ENCODE results near the gene NDUFB6. TPM values are rescaled to one million over a fixed set of nuclear protein-coding genes. Genes with fewer than 3 reads are reported as not detected.

Gene NDUFB6
- total and polyA plus RNA-seq, 9 of the 15 experiments (the other 6 are each of a cell fraction or from before 2014, with no cell fraction given): 26.5 to 88.1 (median 64.0) TPM

DNA sequence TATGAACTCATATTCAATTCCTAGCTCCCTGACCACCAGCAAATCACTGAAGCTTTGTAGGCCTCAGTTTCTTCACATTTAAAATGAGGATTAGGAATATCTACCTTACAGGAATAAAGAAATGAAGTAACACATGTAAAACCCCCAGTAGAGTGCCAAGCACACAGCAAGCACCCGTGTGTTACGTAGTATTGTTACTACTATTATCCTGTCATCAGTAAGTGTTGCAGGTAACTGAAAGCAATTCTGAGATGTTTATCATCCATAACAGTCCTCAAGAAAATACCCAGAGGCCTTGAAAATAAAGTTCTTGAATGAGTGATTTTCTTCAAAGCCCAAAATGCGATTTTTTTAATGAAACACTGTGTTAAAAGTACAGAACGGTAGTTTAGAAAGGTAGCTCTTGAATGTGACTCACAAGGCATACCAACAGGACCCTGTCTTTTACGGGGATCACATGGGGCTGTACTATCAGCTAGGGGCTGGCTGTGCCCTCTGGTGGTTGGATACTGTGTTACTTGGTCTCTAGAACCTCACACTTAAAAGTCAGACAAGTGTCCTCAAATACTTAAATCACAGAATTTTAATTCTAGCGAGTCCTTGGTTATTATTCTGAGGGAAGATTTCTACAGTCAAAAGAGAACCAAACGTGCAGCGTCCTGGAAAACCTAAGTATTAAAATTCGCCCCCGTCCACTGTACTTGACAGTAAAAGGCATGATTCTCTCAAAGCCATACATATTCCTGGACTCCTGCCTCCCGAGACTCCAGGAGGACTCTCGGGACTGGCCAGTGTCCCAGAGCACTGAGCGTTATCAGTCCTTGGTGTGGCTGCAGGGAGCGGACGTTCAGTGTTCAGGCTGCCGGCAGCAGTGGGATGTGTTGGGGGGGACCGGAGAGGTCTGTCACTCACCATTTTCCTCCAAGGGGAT lies 725 bp downstream of the NDUFB6 start (continued):
- TF ChIP-seq, protein P1, sequence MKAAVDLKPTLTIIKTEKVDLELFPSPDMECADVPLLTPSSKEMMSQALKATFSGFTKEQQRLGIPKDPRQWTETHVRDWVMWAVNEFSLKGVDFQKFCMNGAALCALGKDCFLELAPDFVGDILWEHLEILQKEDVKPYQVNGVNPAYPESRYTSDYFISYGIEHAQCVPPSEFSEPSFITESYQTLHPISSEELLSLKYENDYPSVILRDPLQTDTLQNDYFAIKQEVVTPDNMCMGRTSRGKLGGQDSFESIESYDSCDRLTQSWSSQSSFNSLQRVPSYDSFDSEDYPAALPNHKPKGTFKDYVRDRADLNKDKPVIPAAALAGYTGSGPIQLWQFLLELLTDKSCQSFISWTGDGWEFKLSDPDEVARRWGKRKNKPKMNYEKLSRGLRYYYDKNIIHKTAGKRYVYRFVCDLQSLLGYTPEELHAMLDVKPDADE (conservative IDR thresholded peaks at IDR 0.05; ENCODE audit: control insufficient read depth, low read depth, low read length): no peak
- peak; percentile 62; the same call in 1 of the 2 replicates for TF ChIP-seq RAD51 (IDR thresholded peaks at IDR 0.05; ENCODE audit: borderline replicate concordance, low read depth)
- 0 out of 2 replicates have a peak, but pooled peaks have one; percentile 17 for TF ChIP-seq ZNF75A (CRISPR knock-in tag; IDR thresholded peaks at IDR 0.05)
- TF ChIP-seq, protein P2, sequence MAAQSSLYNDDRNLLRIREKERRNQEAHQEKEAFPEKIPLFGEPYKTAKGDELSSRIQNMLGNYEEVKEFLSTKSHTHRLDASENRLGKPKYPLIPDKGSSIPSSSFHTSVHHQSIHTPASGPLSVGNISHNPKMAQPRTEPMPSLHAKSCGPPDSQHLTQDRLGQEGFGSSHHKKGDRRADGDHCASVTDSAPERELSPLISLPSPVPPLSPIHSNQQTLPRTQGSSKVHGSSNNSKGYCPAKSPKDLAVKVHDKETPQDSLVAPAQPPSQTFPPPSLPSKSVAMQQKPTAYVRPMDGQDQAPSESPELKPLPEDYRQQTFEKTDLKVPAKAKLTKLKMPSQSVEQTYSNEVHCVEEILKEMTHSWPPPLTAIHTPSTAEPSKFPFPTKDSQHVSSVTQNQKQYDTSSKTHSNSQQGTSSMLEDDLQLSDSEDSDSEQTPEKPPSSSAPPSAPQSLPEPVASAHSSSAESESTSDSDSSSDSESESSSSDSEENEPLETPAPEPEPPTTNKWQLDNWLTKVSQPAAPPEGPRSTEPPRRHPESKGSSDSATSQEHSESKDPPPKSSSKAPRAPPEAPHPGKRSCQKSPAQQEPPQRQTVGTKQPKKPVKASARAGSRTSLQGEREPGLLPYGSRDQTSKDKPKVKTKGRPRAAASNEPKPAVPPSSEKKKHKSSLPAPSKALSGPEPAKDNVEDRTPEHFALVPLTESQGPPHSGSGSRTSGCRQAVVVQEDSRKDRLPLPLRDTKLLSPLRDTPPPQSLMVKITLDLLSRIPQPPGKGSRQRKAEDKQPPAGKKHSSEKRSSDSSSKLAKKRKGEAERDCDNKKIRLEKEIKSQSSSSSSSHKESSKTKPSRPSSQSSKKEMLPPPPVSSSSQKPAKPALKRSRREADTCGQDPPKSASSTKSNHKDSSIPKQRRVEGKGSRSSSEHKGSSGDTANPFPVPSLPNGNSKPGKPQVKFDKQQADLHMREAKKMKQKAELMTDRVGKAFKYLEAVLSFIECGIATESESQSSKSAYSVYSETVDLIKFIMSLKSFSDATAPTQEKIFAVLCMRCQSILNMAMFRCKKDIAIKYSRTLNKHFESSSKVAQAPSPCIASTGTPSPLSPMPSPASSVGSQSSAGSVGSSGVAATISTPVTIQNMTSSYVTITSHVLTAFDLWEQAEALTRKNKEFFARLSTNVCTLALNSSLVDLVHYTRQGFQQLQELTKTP (IDR thresholded peaks at IDR 0.05; ENCODE audit: low read depth in 1 of 2, partially characterized antibody in 2 of 2): peak in 1 of 2 experiments; percentile 69
- TF ChIP-seq, protein P3, sequence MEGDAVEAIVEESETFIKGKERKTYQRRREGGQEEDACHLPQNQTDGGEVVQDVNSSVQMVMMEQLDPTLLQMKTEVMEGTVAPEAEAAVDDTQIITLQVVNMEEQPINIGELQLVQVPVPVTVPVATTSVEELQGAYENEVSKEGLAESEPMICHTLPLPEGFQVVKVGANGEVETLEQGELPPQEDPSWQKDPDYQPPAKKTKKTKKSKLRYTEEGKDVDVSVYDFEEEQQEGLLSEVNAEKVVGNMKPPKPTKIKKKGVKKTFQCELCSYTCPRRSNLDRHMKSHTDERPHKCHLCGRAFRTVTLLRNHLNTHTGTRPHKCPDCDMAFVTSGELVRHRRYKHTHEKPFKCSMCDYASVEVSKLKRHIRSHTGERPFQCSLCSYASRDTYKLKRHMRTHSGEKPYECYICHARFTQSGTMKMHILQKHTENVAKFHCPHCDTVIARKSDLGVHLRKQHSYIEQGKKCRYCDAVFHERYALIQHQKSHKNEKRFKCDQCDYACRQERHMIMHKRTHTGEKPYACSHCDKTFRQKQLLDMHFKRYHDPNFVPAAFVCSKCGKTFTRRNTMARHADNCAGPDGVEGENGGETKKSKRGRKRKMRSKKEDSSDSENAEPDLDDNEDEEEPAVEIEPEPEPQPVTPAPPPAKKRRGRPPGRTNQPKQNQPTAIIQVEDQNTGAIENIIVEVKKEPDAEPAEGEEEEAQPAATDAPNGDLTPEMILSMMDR (IDR thresholded peaks at IDR 0.05 in 2 of 3, conservative IDR thresholded peaks at IDR 0.05 in 1 of 3; ENCODE audit: insufficient read depth in 2 of 3, low read depth in 1 of 3, low read length in 3 of 3): peak; percentile 68 to 72 (median 72)
- peak; percentile 52 for TF ChIP-seq FOSL1 (tag; conservative IDR thresholded peaks at IDR 0.05)
- 0 out of 2 replicates have a peak, but pooled peaks have one; percentile 47 for TF ChIP-seq MYC (IDR thresholded peaks at IDR 0.05; ENCODE audit: low read depth, low read length)
- TF ChIP-seq MYC (CRISPR knock-in tag; IDR thresholded peaks at IDR 0.05; ENCODE audit: borderline replicate concordance, low read depth): no peak
- no peak for TF ChIP-seq TCFL5 (CRISPR knock-in tag; conservative IDR thresholded peaks at IDR 0.05)
- no peak for TF ChIP-seq ZFP1 (CRISPR knock-in tag; IDR thresholded peaks at IDR 0.05)
- TF ChIP-seq, protein P4, sequence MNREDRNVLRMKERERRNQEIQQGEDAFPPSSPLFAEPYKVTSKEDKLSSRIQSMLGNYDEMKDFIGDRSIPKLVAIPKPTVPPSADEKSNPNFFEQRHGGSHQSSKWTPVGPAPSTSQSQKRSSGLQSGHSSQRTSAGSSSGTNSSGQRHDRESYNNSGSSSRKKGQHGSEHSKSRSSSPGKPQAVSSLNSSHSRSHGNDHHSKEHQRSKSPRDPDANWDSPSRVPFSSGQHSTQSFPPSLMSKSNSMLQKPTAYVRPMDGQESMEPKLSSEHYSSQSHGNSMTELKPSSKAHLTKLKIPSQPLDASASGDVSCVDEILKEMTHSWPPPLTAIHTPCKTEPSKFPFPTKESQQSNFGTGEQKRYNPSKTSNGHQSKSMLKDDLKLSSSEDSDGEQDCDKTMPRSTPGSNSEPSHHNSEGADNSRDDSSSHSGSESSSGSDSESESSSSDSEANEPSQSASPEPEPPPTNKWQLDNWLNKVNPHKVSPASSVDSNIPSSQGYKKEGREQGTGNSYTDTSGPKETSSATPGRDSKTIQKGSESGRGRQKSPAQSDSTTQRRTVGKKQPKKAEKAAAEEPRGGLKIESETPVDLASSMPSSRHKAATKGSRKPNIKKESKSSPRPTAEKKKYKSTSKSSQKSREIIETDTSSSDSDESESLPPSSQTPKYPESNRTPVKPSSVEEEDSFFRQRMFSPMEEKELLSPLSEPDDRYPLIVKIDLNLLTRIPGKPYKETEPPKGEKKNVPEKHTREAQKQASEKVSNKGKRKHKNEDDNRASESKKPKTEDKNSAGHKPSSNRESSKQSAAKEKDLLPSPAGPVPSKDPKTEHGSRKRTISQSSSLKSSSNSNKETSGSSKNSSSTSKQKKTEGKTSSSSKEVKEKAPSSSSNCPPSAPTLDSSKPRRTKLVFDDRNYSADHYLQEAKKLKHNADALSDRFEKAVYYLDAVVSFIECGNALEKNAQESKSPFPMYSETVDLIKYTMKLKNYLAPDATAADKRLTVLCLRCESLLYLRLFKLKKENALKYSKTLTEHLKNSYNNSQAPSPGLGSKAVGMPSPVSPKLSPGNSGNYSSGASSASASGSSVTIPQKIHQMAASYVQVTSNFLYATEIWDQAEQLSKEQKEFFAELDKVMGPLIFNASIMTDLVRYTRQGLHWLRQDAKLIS (CRISPR knock-in tag; IDR thresholded peaks at IDR 0.05): no peak
- no peak for TF ChIP-seq ZNF707 (CRISPR knock-in tag; conservative IDR thresholded peaks at IDR 0.05)
- TF ChIP-seq, protein P5, sequence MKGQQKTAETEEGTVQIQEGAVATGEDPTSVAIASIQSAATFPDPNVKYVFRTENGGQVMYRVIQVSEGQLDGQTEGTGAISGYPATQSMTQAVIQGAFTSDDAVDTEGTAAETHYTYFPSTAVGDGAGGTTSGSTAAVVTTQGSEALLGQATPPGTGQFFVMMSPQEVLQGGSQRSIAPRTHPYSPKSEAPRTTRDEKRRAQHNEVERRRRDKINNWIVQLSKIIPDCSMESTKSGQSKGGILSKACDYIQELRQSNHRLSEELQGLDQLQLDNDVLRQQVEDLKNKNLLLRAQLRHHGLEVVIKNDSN (CRISPR knock-in tag; IDR thresholded peaks at IDR 0.05): peak; percentile 80
